HL-60/S4 treated with retinoic acid at 250 ng/mL for 4 days and 3 days (cell line): ENCODE measurements around the gene MRPL22.
"Not testable (repeated sequence)": the region's sequence is repeated elsewhere in the genome, so short reads cannot be mapped to it uniquely, and the experiment has no call there.

Experiments used
- in situ Hi-C: fragments of 300-500 bp; cut with MboI; formaldehyde crosslinking; loops from 2 replicates; pipeline ENCODE4 v1.7.0; 2022; ENCODE audit warnings: low sequenced_read_pairs

MRPL22 gene

DNA sequence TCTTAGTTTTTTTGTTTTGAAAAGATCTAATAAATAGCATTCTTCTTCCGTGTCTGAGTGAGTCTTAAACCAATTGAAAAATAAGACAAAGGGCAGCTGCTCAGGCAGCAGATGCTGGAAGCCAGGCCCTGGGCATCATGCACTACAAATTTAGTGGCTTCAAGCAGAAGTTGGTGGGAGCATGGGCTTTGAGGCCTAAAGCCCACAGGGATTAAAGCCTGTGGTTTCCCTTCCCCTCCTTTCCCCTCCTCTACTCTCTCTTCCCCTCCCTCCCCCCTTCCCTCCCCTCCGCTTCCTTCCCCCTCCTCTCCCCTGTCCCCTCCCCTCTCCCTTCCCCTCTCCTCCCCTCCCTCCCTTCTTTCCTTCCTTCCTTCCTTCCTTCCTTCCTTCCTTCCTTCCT, 52.6 kb downstream of the MRPL22 start:
- in situ Hi-C loops: no loop called here

DNA sequence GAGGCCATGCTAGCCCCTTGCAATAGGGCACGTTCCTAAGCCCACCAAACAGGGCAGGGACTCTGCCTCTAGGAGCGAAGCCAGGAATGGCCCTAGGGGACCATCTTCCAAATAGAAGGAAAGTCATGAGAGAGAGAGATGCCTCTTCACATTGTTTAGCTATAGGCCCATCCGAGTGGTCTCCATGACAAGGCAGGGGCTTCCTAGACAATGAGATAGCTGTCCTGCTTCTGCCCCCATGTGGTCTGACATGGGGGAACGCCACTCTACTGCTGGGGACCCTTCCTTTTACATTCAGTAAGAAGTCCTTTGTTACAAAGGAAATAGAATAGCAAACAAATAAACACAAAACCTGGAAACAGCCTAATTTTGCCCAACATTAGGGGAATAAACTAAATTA, 54.8 kb downstream of the MRPL22 start:
- in situ Hi-C loops: no loop called here

DNA sequence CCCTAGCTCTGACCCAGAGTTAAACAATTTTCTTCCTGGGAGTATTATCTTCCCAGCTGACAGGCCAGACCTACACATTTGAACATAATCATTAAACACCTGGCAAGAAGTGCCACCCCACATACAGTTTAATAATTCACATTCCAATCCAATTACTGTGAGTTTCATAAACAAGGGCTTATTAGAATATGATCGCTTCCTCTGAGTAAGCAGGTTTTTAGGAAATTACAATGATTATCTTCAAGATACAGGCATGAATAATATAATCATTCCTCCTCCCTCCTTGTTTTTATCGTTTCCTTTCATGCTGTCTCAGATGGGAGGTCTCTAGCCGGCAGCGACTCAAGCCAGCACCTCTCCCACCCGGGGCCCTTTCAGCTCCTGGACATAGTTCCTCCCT, 56.9 kb downstream of the MRPL22 start:
- in situ Hi-C loops: no loop called here

DNA sequence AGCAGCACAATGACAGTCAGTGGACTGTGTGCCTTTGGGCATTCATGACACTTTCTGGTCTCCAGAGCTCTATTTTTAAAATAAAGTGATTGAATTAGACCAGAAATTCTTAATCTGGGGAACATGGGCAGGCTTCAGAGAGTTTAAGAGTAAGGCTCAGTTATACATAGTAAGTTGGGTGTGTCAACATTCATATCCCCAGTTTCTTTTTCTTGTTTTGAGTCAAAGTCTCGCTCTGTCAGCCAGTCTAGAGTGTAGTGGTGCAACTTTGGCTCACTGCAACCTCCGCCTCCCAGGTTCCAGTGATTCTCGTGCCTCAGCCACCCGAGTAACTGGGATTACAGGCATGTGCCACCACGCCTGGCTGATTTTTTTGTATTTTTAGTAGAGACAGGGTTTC, 59.0 kb downstream of the MRPL22 start:
- in situ Hi-C loops: no loop called here

DNA sequence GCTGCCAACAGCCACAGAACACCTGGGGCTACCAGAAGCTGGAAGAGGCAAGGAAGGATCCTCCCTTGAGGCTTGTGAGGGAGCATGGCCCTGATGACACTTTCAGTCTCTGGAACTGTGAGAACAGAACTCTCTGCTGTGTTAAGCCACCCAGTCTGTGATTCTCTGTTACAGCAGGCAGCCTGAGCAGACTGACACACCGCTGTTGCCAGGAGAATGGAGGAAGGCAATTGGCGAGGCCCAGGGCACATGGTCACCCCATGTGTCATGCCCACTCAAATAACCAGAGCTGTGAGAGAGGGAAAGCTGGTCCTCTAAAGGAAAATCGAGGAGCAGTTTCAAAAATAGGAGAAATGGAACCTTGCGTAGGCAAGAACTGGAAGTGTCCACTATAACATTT, 60.6 kb downstream of the MRPL22 start:
- in situ Hi-C loops: no loop called here

DNA sequence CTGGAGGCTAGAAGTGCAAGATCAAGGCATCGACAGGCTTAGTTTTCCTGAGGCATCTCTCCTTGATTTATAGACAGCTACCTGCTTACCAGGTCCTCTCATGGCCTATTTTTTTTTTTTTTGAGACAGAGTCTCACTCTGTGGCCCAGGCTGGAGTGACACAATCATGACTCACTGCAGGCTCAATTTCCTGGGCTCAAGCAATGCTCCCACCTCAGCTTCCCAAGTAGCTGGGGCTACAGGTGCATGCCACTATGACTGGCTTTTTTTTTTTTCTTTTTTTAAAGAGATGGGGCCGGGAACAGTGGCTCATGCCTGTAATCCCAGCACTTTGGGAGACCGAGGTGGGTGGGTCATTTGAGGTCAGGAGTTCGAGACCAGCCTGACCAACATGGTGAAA, 61.8 kb downstream of the MRPL22 start:
- in situ Hi-C loops: not testable (repeated sequence)

DNA sequence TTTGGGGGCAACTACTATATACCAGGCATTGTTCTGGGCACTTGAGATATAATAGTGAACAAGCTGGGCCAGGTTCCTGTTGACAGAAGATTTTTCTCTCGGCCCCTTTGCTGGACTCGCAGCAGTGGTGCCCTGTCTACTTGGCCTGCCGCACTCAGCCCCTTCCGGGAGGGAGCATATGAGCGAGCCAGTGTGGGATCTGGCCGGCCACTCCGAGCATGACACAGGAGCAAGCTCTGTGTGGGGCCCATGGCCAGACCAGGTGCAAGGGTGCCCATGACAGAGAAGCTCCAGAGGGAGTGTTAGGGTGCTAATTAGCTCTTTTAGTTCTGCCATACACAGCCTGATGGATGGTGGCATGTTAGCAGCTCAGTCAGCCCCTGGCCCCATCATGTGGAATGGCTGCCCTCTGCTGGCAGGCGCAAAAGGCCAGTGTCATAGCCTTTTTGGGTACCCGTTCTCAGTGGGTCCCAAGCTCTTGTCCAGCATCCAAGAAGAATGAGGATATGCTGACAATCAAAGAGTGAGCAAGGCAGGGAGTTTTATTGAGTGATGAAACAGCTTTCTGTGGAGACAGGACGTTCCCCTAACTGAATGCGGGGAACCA, 63.4 kb downstream of the MRPL22 start:
- in situ Hi-C loops: no loop called here

DNA sequence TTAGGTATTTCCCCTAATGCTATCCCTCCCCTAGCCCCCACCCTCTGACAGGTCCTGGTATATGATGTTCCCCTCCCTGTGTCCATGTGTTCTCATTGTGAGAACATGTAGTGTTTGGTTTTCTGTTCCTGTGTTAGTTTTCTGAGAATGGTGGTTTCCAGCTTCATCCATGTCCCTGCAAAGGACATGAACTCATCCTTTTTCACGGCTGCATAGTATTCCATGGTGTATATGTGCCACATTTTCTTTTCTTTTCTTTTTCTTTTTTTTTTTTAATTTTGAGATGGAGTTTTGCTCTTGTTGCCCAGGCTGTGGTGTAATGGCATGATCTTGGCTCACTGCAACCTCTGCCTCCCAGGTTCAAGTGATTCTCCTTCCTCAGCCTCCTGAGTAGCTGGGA, 65.4 kb downstream of the MRPL22 start:
- in situ Hi-C loops: not testable (repeated sequence)

DNA sequence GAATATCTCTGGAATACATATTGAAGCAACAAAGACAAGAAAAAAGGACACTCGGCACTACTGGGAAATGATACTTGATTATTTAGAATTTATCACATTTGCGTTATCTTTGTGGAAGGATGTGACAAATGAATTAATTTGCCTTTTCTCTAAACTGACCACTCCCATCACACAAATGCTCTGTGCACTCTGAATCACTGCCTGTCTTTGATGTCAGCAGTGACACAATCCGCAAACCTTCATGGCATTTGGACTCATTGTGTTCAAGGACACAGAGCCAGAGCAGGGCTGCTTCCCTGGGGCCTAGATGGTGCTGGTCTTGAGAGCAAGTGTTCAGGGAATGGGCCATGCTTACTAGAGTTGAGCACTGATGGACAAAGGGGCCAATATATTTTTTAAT, 67.8 kb downstream of the MRPL22 start:
- in situ Hi-C loops: no loop called here

DNA sequence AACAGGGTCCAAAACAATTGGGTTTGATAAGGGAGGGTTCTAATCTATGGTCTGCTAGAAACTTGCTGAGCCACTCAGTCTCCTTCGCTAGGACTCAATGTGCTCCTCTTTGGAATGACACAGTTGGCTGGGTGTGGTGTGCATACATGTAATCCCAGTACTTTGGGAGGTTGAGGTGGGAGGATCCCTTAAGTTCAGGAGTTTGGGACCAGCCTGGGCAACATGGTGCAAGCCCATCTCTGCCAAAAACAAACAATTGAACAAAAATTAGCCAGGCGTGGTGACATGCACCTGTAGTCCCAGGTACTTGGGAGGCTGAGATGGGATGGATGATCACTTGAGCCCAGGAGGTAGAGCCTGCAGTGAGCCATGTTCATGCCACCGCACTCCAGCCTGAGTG, 70.0 kb downstream of the MRPL22 start:
- in situ Hi-C loops: no loop called here

DNA sequence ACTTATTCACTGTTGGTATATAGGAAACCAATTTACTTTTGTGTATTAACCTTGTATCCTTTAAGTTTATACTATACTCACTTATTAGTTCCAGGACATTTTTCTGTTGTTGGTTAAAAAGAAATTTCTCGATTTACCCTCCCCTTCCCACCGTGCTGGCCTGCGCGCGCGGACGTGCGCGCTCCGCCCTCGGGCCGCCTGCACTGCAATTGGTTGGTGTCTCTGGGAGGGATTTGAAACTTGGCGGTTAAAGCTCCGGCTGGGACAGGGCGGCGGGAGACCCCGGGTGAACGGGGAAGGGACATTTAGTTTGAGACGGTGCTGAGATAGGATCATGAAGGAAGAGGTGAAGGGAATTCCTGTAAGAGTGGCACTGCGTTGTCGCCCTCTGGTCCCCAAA, 72.7 kb downstream of the MRPL22 start, which contains the start of gene KIF4B:
KIF4B (plus strand) TSS at position 230 of the 400 bp plus-strand sequence; CDS start at position 335, 105 bp downstream.
- in situ Hi-C loops: no loop called here

DNA sequence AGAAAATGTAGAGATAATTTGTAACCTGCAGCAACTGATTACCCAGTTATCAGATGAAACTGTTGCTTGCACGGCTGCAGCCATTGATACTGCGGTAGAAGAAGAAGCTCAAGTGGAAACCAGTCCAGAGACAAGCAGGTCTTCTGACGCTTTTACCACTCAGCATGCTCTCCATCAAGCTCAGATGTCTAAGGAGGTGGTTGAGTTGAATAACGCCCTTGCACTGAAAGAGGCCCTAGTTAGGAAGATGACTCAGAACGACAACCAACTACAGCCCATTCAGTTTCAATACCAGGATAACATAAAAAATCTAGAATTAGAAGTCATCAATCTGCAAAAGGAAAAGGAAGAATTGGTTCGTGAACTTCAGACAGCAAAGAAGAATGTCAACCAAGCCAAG, 74.4 kb downstream of the MRPL22 start:
- in situ Hi-C loops: no loop called here

DNA sequence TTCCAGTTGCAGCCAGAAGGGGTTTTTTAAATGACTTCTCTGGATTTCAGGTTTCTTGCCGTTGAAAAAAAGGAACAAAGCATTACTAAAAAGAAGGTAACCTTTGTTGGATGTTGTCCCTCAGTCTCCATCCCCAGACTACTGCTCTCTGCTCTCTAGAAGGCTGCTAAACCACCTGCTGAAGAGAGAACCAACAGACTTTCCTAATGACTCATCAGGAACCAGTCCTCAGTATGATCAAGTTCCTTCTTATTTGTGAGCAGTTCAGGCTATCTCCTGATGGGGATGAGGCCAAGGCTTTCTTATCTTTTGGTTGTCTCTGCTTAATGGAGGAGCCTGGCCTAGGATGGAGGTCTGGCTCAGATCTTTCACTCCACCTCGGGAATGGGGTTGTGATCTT, 76.7 kb downstream of the MRPL22 start:
- in situ Hi-C loops: no loop called here
